Placental pericyte (primary cell): Measurements from ENCODE around the gene ANXA9. TPM values are rescaled to one million over a fixed set of nuclear protein-coding genes. Genes with fewer than 3 reads are reported as not detected.
A peak's percentile ranks its signal among the peaks of the same experiment; 100 is the strongest.

ENCODE experiments used
- small RNA-seq: library from RNA; depleted of rRNA; stranded (forward); fragments of <200 nt; gene quantifications from one replicate; pipeline ENCODE3, GENCODE V24; 2012; ENCODE audit warnings: low replicate concordance
- total RNA-seq: library from RNA; depleted of rRNA; stranded (reverse); fragments of >200 nt; gene quantifications from 2 replicates; pipeline ENCODE4 v1.2.3, GENCODE V29; 2012

ANXA9 gene
- under 0.01 and 0.22 TPM in 2 replicates for total RNA-seq

GRCh38 chr1:150981805-150982712 is at the start of gene ANXA9:
ANXA9 (plus strand) TSS chr1:150982292; CDS start chr1:150983106, 814 bp downstream.

GRCh38 chr1:150974580-150975478 is 7.3 kb upstream of the ANXA9 start, which contains the start of gene CERS2:
CERS2 (minus strand) TSS chr1:150974835; CDS start chr1:150969090, 5,745 bp downstream.

GRCh38 chr1:151006327-151007052 is 24.4 kb downstream of the ANXA9 start, which contains the start of gene MINDY1:
MINDY1 (minus strand) TSS chr1:151006902; CDS start chr1:151002617, 4,285 bp downstream.

GRCh38 chr1:151008244-151009205 is 26.4 kb downstream of the ANXA9 start, which contains the start of gene PRUNE1:
PRUNE1 (plus strand) TSS chr1:151008449; CDS start chr1:151008633, 184 bp downstream.

GRCh38 chr1:151036356-151036755 is 54.3 kb downstream of the ANXA9 start, which contains the start of gene BNIPL:
BNIPL (plus strand) TSS chr1:151036586; CDS start chr1:151036726, 140 bp downstream.

Small RNA genes lying within 50 kb of the gene (small RNA-seq; reads per million reads assigned to genes)
- 0.59 reads per million, percentile 24 among the genes with 10 or more reads in this experiment for gene RNU6-884P

Other genes starting within 250 kb of the ANXA9 start
- 11.8 and 28.6 TPM in 2 replicates for gene CTSS, start 216.5 kb upstream of the ANXA9 start, total RNA-seq
- 90.2 and 215 TPM in 2 replicates for gene CTSK, start 174.0 kb upstream of the ANXA9 start, total RNA-seq
- 37.2 and 59.3 TPM in 2 replicates for gene ARNT, start 105.7 kb upstream of the ANXA9 start, total RNA-seq
- not detected in 2 replicates for gene CTXND2, start 95.2 kb upstream of the ANXA9 start, total RNA-seq
- gene SETDB1, start 55.9 kb upstream of the ANXA9 start, total RNA-seq = 39.1 and 42.7 TPM in 2 replicates
- 136 and 182 TPM in 2 replicates for gene CERS2, start 7.5 kb upstream of the ANXA9 start, total RNA-seq
- gene MINDY1, start 24.6 kb downstream of the ANXA9 start, total RNA-seq = 5.9 and 9.2 TPM in 2 replicates
- 7.7 and 8.9 TPM in 2 replicates for gene PRUNE1, start 26.2 kb downstream of the ANXA9 start, total RNA-seq
- gene BNIPL, start 54.3 kb downstream of the ANXA9 start, total RNA-seq = 0.22 and 0.29 TPM in 2 replicates
- gene C1orf56, start 65.5 kb downstream of the ANXA9 start, total RNA-seq = 2.9 and 3.3 TPM in 2 replicates
- 68.1 and 106 TPM in 2 replicates for gene CDC42SE1, start 77.3 kb downstream of the ANXA9 start, total RNA-seq
- gene MLLT11, start 78.1 kb downstream of the ANXA9 start, total RNA-seq = 2.8 and 10.7 TPM in 2 replicates
- 9.7 and 9.8 TPM in 2 replicates for gene GABPB2, start 88.5 kb downstream of the ANXA9 start, total RNA-seq
- 0.57 and 1.8 TPM in 2 replicates for gene SEMA6C, start 164.3 kb downstream of the ANXA9 start, total RNA-seq
- not detected in 2 replicates for gene TNFAIP8L2, start 174.4 kb downstream of the ANXA9 start, total RNA-seq
- 13.6 and 14.2 TPM in 2 replicates for gene LYSMD1, start 183.6 kb downstream of the ANXA9 start, total RNA-seq
- 29.8 and 31.1 TPM in 2 replicates for gene SCNM1, start 183.9 kb downstream of the ANXA9 start, total RNA-seq
- not detected in 2 replicates for gene TMOD4, start 193.7 kb downstream of the ANXA9 start, total RNA-seq
- 35.5 and 55.4 TPM in 2 replicates for gene VPS72, start 207.9 kb downstream of the ANXA9 start, total RNA-seq
- gene PIP5K1A, start 216.3 kb downstream of the ANXA9 start, total RNA-seq = 71.9 and 78.6 TPM in 2 replicates